Kidney glomerular epithelial cell (primary cell): ENCODE results near the gene CEBPA.
A peak's percentile ranks its signal among the peaks of the same experiment; 100 is the strongest.

ENCODE experiments used
- DNase-seq: peaks from one replicate; lab custom pipeline; 2025; lab: John Stamatoyannopoulos, UW

CEBPA gene

GRCh38 chr19:33302175-33302973, at the start of gene CEBPA:
Gene CEBPA (minus strand): TSS chr19:33302534. CDS start chr19:33302414, 120 bp downstream.
- DNase-seq, result peak; percentile 35

GRCh38 chr19:33350538-33351309, 48.4 kb upstream of the CEBPA start:
- no peak for DNase-seq

- DNase-seq, result no peak
Observed at GRCh38 chr19:33349319-33350289, 47.3 kb upstream of the CEBPA start.

- no peak for DNase-seq
Observed at GRCh38 chr19:33348301-33349010, 46.1 kb upstream of the CEBPA start.

- no peak for DNase-seq
Observed at GRCh38 chr19:33347300-33347699, 45.0 kb upstream of the CEBPA start.

GRCh38 chr19:33346665-33347064, 44.3 kb upstream of the CEBPA start:
- no peak for DNase-seq

- DNase-seq, result no peak
Observed at GRCh38 chr19:33345163-33345562, 42.8 kb upstream of the CEBPA start.

GRCh38 chr19:33344573-33344925, 42.2 kb upstream of the CEBPA start:
- DNase-seq, result no peak

GRCh38 chr19:33343859-33344572, 41.7 kb upstream of the CEBPA start:
- no peak for DNase-seq

GRCh38 chr19:33343301-33343700, 41.0 kb upstream of the CEBPA start:
- DNase-seq, result no peak

- no peak for DNase-seq
Observed at GRCh38 chr19:33340991-33341390, 38.7 kb upstream of the CEBPA start.

- DNase-seq, result no peak
Observed at GRCh38 chr19:33339016-33339984, 37.0 kb upstream of the CEBPA start.

GRCh38 chr19:33335446-33335845, 33.1 kb upstream of the CEBPA start:
- no peak for DNase-seq

GRCh38 chr19:33334271-33334670, 31.9 kb upstream of the CEBPA start:
- DNase-seq, result no peak

GRCh38 chr19:33333642-33334041, 31.3 kb upstream of the CEBPA start:
- DNase-seq, result no peak

GRCh38 chr19:33333151-33333550, 30.8 kb upstream of the CEBPA start:
- no peak for DNase-seq

- DNase-seq, result no peak
Observed at GRCh38 chr19:33332248-33332647, 29.9 kb upstream of the CEBPA start.

- DNase-seq, result no peak
Observed at GRCh38 chr19:33329736-33330135, 27.4 kb upstream of the CEBPA start.

- no peak for DNase-seq
Observed at GRCh38 chr19:33329060-33329459, 26.7 kb upstream of the CEBPA start.

GRCh38 chr19:33325920-33326319, 23.6 kb upstream of the CEBPA start:
- no peak for DNase-seq
